Measurements from ENCODE around the gene MYH9.
"Not testable (repeated sequence)": the region's sequence is repeated elsewhere in the genome, so short reads cannot be mapped to it uniquely, and the experiment has no call there.

DNA sequence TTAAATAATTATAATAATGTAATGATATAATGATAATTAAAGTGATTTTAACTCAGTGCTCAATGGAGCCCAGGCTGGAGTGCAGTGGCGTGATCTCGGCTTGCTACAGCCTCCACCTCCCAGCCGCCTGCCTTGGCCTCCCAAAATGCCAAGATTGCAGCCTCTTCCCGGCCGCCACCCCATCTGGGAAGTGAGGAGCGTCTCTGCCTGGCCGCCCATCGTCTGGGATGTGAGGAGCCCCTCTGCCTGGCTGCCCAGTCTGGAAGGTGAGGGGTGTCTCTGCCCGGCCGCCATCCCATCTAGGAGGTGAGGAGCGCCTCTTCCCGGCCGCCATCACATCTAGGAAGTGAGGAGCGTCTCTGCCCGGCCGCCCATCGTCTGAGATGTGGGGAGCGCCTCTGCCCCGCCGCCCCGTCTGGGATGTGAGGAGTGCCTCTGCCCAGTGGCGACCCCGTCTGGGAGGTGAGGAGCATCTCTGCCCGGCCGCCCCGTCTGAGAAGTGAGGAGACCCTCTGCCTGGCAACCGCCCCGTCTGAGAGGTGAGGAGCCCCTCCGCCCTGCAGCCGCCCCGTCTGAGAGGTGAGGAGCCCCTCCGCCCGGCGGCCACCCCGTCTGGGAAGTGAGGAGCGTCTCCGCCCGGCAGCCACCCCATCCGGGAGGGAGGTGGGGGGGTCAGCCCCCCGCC lies 97.2 kb downstream of the MYH9 start:
- not testable (repeated sequence) for TF ChIP-seq ZNF518A (tag by site-specific recombination; conservative IDR thresholded peaks at IDR 0.05; ENCODE audit: low read depth); SALL2 (tag by site-specific recombination; IDR thresholded peaks at IDR 0.05; ENCODE audit: borderline replicate concordance); RBAK (tag by site-specific recombination; IDR thresholded peaks at IDR 0.05)
- TF ChIP-seq, protein P1, sequence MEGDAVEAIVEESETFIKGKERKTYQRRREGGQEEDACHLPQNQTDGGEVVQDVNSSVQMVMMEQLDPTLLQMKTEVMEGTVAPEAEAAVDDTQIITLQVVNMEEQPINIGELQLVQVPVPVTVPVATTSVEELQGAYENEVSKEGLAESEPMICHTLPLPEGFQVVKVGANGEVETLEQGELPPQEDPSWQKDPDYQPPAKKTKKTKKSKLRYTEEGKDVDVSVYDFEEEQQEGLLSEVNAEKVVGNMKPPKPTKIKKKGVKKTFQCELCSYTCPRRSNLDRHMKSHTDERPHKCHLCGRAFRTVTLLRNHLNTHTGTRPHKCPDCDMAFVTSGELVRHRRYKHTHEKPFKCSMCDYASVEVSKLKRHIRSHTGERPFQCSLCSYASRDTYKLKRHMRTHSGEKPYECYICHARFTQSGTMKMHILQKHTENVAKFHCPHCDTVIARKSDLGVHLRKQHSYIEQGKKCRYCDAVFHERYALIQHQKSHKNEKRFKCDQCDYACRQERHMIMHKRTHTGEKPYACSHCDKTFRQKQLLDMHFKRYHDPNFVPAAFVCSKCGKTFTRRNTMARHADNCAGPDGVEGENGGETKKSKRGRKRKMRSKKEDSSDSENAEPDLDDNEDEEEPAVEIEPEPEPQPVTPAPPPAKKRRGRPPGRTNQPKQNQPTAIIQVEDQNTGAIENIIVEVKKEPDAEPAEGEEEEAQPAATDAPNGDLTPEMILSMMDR (tag by site-specific recombination; IDR thresholded peaks at IDR 0.05), result not testable (repeated sequence)

Data from HEK293 (cell line).